Thoracic aorta (tissue), 2 donors: ENCODE results near the gene RFXAP. TPM values are rescaled to one million over a fixed set of nuclear protein-coding genes. Genes with fewer than 3 reads are reported as not detected.
A peak's percentile ranks its signal among the peaks of the same experiment; 100 is the strongest.

Experiments
- ATAC-seq: fragments of 150-250 bp; one replicate; pipeline ENCODE4 v1.8.0; 2017; ENCODE audit warnings: low read depth; ENCODE audit not compliant: insufficient number of reproducible peaks, low FRiP score
- DNase-seq: peaks from one replicate; pipeline ENCODE4 v3.0.0-alpha.2; 2020; ENCODE audit warnings: low spot score
- H3K27ac ChIP-seq, 2 donors: fragments of 200-600 bp; sonication (generic); 1 replicate in 1 of 2; 2 replicates in 1 of 2; pipeline ENCODE4 v1.5.1; 2016; ENCODE audit warnings: mild to moderate bottlenecking in 2 of 2, moderate library complexity in 2 of 2
- H3K27me3 ChIP-seq: fragments of 200-600 bp; sonication (generic); replicated peaks from 2 replicates; pipeline ENCODE4 v1.6.0; 2016; ENCODE audit warnings: mild to moderate bottlenecking; ENCODE audit not compliant: insufficient read depth
- H3K36me3 ChIP-seq: fragments of 200-600 bp; sonication (generic); one replicate; pipeline ENCODE4 v1.5.1; 2016
- H3K4me1 ChIP-seq, 2 donors: fragments of 200-600 bp; sonication (generic); 1 replicate in 1 of 2; 2 replicates in 1 of 2; pipeline versions ENCODE4 v1.5.1 to v1.6.0; 2016; ENCODE audit warnings: low read depth in 2 of 2, mild to moderate bottlenecking in 1 of 2; ENCODE audit not compliant: control insufficient read depth in 1 of 2
- H3K4me3 ChIP-seq: fragments of 200-600 bp; sonication (generic); 2 replicates; pipeline ENCODE4 v1.5.1; 2016; ENCODE audit warnings: mild to moderate bottlenecking
- H3K9me3 ChIP-seq: fragments of 200-600 bp; sonication (generic); 2 replicates; pipeline ENCODE4 v1.5.1; 2016
- CTCF ChIP-seq: fragments of 200-600 bp; sonication (generic); IDR thresholded peaks from one replicate; pipeline ENCODE4 v1.5.1; 2019; ENCODE audit warnings: antibody characterized with exemption
- total RNA-seq, 2 donors: library from RNA; depleted of rRNA; stranded (reverse); fragments of >200 nt; gene quantifications; one replicate each; pipeline versions ENCODE4 v1.1.0 to v1.2.3, GENCODE V29; 2016

RFXAP gene
- total RNA-seq: 1 to 10 TPM; 2.2 to 6.3 TPM

GRCh38 chr13:36818804-36819738, at the start of gene RFXAP:
Gene RFXAP (plus strand): TSS chr13:36819222. CDS start chr13:36819358, 136 bp downstream.
- H3K27ac ChIP-seq: peak within 1 kb of the TSS; percentile 31 to 38
- peak; percentile 24 for TF ChIP-seq CTCF
- H3K27me3 ChIP-seq: no peaks in the 10 kb centered on the region
- ATAC-seq: peak; percentile 62
- peak within 1 kb of the TSS; percentile 74 for H3K4me3 ChIP-seq
- H3K4me1 ChIP-seq: peaks cover 9 to 35% of the 10 kb centered on the region in 2 donors
- DNase-seq: peak; percentile 41
- no peaks in the 10 kb centered on the region for H3K36me3 ChIP-seq
- H3K9me3 ChIP-seq: no peaks in the 10 kb centered on the region

GRCh38 chr13:36769545-36769944, 49.5 kb upstream of the RFXAP start:
- no peak for ATAC-seq

GRCh38 chr13:36770741-36771140, 48.3 kb upstream of the RFXAP start:
- H3K4me1 ChIP-seq: no peaks in the 10 kb centered on the region
- H3K9me3 ChIP-seq: no peaks in the 10 kb centered on the region
- DNase-seq: no peak
- no peak overlapping the region for H3K4me3 ChIP-seq
- TF ChIP-seq CTCF: no peak
- no peak for ATAC-seq
- no peak overlapping the region for H3K27ac ChIP-seq
- no peaks in the 10 kb centered on the region for H3K36me3 ChIP-seq
- H3K27me3 ChIP-seq: no peaks in the 10 kb centered on the region

More at GRCh38 chr13:36769545-36769944, 49.5 kb upstream of the RFXAP start:
- TF ChIP-seq CTCF: no peak
- H3K4me1 ChIP-seq: no peaks in the 10 kb centered on the region
- no peaks in the 10 kb centered on the region for H3K9me3 ChIP-seq
- no peak overlapping the region for H3K4me3 ChIP-seq
- DNase-seq: no peak
- no peak overlapping the region for H3K27ac ChIP-seq
- no peaks in the 10 kb centered on the region for H3K27me3 ChIP-seq
- H3K36me3 ChIP-seq: no peaks in the 10 kb centered on the region

- no peak overlapping the region for H3K27ac ChIP-seq
- ATAC-seq: no peak
- no peaks in the 10 kb centered on the region for H3K27me3 ChIP-seq
- no peaks in the 10 kb centered on the region for H3K4me1 ChIP-seq
- H3K9me3 ChIP-seq: no peaks in the 10 kb centered on the region
- no peak for TF ChIP-seq CTCF
- no peak overlapping the region for H3K4me3 ChIP-seq
- H3K36me3 ChIP-seq: no peaks in the 10 kb centered on the region
- DNase-seq: no peak
Observed at GRCh38 chr13:36772853-36773252, 46.2 kb upstream of the RFXAP start.

- no peak for ATAC-seq
Observed at GRCh38 chr13:36774931-36775330, 44.1 kb upstream of the RFXAP start.

More at GRCh38 chr13:36774931-36775330, 44.1 kb upstream of the RFXAP start:
- Histone ChIP-seq H3K4me3 (no peak overlapping the region), H3K36me3 (no peaks in the 10 kb centered on the region), H3K27me3 (no peaks in the 10 kb centered on the region), H3K27ac (no peak overlapping the region), H3K9me3 (no peaks in the 10 kb centered on the region), H3K4me1 (no peaks in the 10 kb centered on the region)
- DNase-seq: no peak
- no peak for TF ChIP-seq CTCF
